Activated naive CD4-positive, alpha-beta T cell treated with anti-CD3 and anti-CD28 coated beads, Interleukin-2, amount 10 ng/mL, durations not matched to agents 7 days and 5 days (primary cell): Measurements from ENCODE around the gene TOLLIP.

Experiments
- CTCF ChIA-PET: fragments of 350-600 bp; sonication (Branson Sonifier 250); formaldehyde crosslinking; loops from one replicate; lab custom pipeline; 2021; ENCODE audit warnings: antibody characterized with exemption; lab: Charles Lee
- DNase-seq: peaks from one replicate; pipeline ENCODE4 v3.0.0-alpha.2; 2020
- H3K27ac Mint-ChIP-seq: one replicate; pipeline ENCODE4 v1.8.0; 2021; ENCODE audit warnings: mild to moderate bottlenecking, moderate library complexity, mixed read lengths
- H3K27me3 Mint-ChIP-seq: one replicate; pipeline ENCODE4 v1.8.0; 2021; ENCODE audit warnings: mild to moderate bottlenecking, mixed read lengths
- H3K36me3 Mint-ChIP-seq: one replicate; pipeline ENCODE4 v1.8.0; 2021; ENCODE audit warnings: mixed read lengths
- H3K4me1 Mint-ChIP-seq: one replicate; pipeline ENCODE4 v1.8.0; 2021; ENCODE audit warnings: mixed read lengths
- H3K4me3 Mint-ChIP-seq: one replicate; pipeline ENCODE4 v1.8.0; 2021; ENCODE audit warnings: mild to moderate bottlenecking, moderate library complexity, mixed read lengths
- H3K9me3 Mint-ChIP-seq: one replicate; pipeline ENCODE4 v1.8.0; 2021; ENCODE audit warnings: mixed read lengths

Gene TOLLIP

DNA sequence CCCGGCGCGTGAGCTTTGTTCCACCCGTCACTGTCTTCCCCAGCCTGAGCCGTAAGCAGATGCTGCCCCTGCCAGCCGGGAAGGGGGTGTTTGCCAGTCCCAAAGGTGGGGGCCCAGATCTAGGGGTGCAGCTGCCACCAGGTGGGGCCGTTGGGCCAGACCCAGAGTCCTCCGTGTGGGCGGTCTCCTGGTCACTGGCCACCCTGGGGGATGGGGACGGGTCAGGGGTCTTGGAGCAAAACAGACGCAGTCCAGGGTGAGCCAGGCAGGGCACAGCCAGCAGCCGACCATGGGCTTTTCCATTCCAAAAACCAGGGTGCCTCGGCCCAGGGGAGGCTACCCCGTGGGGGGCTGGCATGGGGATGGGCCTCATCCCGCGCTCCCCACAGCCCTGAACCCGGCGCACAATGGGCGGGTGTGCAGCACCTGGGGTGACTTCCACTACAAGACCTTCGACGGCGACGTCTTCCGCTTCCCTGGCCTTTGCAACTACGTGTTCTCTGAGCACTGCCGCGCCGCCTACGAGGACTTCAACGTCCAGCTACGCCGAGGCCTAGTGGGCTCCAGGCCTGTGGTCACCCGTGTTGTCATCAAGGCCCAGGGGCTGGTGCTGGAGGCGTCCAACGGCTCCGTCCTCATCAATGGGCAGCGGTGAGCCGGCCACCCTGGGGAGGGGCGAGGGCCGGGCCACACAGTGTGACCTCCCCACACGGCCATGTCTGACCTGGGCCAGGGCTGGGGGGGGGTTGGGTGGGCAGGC lies 83.0 kb downstream of the TOLLIP start:
- peak; percentile 18 for DNase-seq
- CTCF ChIA-PET: no interaction called here
- Mint-ChIP-seq H3K36me3 (no peaks in the 10 kb centered on the region), H3K4me1 (no peaks in the 10 kb centered on the region), H3K9me3 (no peaks in the 10 kb centered on the region), H3K4me3 (no peak overlapping the region), H3K27me3 (peaks cover 3% of the 10 kb centered on the region), H3K27ac (no peak overlapping the region)

DNA sequence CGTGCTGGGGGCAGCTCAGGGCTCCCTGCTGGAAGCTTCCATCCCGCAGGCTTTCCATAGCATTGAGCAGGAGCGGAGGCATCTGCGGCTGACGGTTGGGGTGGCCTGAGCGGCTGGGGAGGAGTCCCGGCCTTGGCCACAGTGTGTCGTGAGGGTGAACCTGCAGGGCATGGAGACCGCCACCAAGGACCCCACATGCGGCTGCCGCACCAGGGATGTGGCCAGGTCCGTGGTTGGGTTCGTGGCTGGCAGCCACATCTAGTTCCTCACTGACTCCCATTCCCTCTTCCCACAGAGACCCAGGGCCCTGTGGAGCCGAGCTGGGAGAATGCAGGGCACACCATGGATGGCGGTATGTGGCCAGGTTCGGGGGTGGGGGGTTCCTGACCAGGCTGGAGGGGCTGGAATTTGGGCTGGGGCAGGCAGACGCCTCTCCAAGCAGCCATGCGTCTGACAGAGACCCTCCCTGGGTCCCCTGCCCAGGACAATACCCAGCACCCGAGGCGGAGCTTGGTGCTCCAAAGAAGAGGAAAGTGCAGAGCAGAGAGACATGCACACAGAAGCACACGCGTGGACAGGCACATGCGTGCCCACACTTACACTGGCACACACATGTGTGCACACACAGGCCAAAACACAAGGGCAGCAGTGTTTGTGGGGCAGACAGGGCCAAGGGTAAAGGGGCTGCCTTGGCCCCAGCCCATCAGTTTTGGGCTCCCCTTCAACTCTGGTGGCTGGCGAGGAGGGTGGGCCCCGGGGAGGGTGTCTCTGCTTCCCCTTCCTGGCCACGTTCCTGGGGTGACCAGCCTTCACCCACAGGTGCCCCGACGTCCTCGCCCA lies 83.8 kb downstream of the TOLLIP start:
- H3K4me3 Mint-ChIP-seq: no peak overlapping the region
- no peaks in the 10 kb centered on the region for H3K36me3 Mint-ChIP-seq
- no peaks in the 10 kb centered on the region for H3K4me1 Mint-ChIP-seq
- peaks cover 8% of the 10 kb centered on the region for H3K27me3 Mint-ChIP-seq
- H3K27ac Mint-ChIP-seq: no peak overlapping the region
- no peaks in the 10 kb centered on the region for H3K9me3 Mint-ChIP-seq
- DNase-seq: peak; percentile 13
- CTCF ChIA-PET: no interaction called here

DNA sequence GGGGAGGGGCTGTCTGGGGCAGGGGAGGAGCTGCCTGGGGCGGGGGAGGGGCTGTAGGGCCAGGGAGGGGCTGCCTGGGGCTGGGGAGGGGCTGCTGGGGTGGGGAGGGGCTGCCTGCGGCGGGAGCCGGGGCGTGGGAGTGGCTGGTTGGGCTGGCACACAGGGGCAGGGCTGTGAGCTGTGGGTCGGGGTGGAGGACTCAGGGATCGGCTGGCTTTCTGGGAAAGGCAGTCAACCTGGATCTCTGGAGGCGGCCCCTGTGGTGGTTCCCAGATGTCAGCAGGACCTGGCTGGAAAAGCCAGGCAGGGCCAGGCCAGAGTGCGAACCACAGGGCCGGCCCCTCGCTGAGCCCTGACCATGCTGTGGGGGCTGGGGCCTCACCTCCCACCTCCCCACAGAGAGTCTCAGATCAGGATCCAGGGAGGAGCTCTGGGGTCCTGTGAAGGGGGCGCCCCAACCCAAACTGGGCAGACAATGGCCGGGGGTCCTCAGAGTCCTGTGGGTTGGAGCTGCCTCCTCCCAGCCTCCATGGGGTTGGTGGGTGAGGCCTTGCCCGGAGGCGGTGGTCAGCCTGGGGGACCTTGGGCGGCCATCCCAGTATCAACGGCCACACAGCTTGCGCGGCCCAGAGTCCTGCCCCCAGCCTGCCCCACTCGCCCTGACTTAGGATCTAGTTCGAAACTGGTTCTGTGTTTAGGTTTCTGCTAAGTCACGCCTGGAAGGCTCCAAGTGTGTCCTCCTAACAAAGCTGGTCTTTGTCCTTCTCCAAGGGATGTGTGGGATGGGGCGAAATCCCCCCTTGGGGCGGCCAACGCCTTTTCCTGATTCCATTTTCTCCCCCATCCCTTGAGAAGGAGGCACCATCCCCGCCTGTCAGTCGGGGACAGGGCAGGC lies 84.7 kb downstream of the TOLLIP start:
- DNase-seq: peak; percentile 19
- CTCF ChIA-PET: no interaction called here
- no peak overlapping the region for H3K4me3 Mint-ChIP-seq
- no peaks in the 10 kb centered on the region for H3K4me1 Mint-ChIP-seq
- peaks cover 8% of the 10 kb centered on the region for H3K27me3 Mint-ChIP-seq
- no peaks in the 10 kb centered on the region for H3K36me3 Mint-ChIP-seq
- H3K27ac Mint-ChIP-seq: no peak overlapping the region
- H3K9me3 Mint-ChIP-seq: no peaks in the 10 kb centered on the region
